CD14-positive monocyte (primary cell): ENCODE data around the gene NADK. TPM values are rescaled to one million over a fixed set of nuclear protein-coding genes. Genes with fewer than 3 reads are reported as not detected.

Source experiments
- DNase-seq, 3 donors: peaks; one replicate each; pipeline ENCODE4 v3.0.0-alpha.2; 2011 to 2022
- H2AFZ ChIP-seq: 2 replicates; pipeline ENCODE4 v1.6.0; 2012; ENCODE audit warnings: mild to moderate bottlenecking, low read depth, low read length, inconsistent platforms; ENCODE audit not compliant: insufficient read depth, poor library complexity, severe bottlenecking
- H3K27ac ChIP-seq, 2 donors: 1 replicate in 1 of 2; 2 replicates in 1 of 2; pipeline ENCODE4 v1.5.1; 2012 to 2013; ENCODE audit warnings: low read length in 2 of 2, control low read depth in 1 of 2, inconsistent platforms in 1 of 2, low read depth in 1 of 2, mild to moderate bottlenecking in 1 of 2
- H3K27me3 ChIP-seq, 2 donors: one replicate each; pipeline versions ENCODE4 v1.6.0 to v1.6.1; 2011 to 2013; ENCODE audit warnings: low read length in 2 of 2; ENCODE audit not compliant: control insufficient read depth in 2 of 2, insufficient read depth in 2 of 2
- H3K36me3 ChIP-seq, 2 donors: replicated peaks in 1 of 2; 1 replicate in 1 of 2; 2 replicates in 1 of 2; pipeline versions ENCODE4 v1.5.1 to v1.6.1; 2012 to 2013; ENCODE audit warnings: low read length in 2 of 2, control low read depth in 1 of 2, inconsistent platforms in 1 of 2, mild to moderate bottlenecking in 1 of 2; ENCODE audit not compliant: insufficient read depth in 2 of 2, control insufficient read depth in 1 of 2
- H3K4me1 ChIP-seq, 2 donors: 1 replicate in 1 of 2; 2 replicates in 1 of 2; pipeline versions ENCODE4 v1.5.1 to v1.6.1; 2012 to 2013; ENCODE audit warnings: low read length in 2 of 2, control low read depth in 1 of 2, inconsistent platforms in 1 of 2, mild to moderate bottlenecking in 1 of 2, moderate library complexity in 1 of 2; ENCODE audit not compliant: insufficient read depth in 2 of 2, control insufficient read depth in 1 of 2
- H3K4me2 ChIP-seq: replicated peaks from 2 replicates; pipeline ENCODE3; 2012; ENCODE audit warnings: low read length, moderate library complexity, mild to moderate bottlenecking; ENCODE audit not compliant: poor library complexity, severe bottlenecking; ENCODE audit errors: extremely low read depth
- H3K4me3 ChIP-seq, 3 experiments: fragments of 200-600 bp in 1 of 3; sonication (generic) in 1 of 3; replicated peaks in 1 of 3; 1 replicate in 2 of 3; 2 replicates in 1 of 3; pipeline ENCODE4 v1.5.1; 2011 to 2013; ENCODE audit warnings: low read length in 3 of 3, mild to moderate bottlenecking in 3 of 3, control low read depth in 2 of 3, low read depth in 2 of 3, inconsistent platforms in 1 of 3, moderate library complexity in 1 of 3
- H3K79me2 ChIP-seq: 2 replicates; pipeline ENCODE4 v1.6.0; 2012; ENCODE audit warnings: mild to moderate bottlenecking, control low read depth, inconsistent platforms, low read length, moderate library complexity; ENCODE audit not compliant: insufficient read depth
- H3K9ac ChIP-seq: 2 replicates; pipeline ENCODE4 v1.6.0; 2017; ENCODE audit warnings: low read length, mild to moderate bottlenecking; ENCODE audit not compliant: insufficient read depth, poor library complexity, severe bottlenecking
- H3K9me3 ChIP-seq, 2 donors: replicated peaks in 1 of 2; 1 replicate in 1 of 2; 2 replicates in 1 of 2; pipeline versions ENCODE4 v1.5.1 to v1.6.1; 2012 to 2013; ENCODE audit warnings: low read length in 2 of 2, control low read depth in 1 of 2; ENCODE audit not compliant: control insufficient read depth in 1 of 2, insufficient read depth in 1 of 2
- H4K20me1 ChIP-seq: 2 replicates; pipeline ENCODE4 v1.6.0; 2012; ENCODE audit warnings: mild to moderate bottlenecking, low read length, control low read depth, moderate library complexity; ENCODE audit not compliant: insufficient read depth
- H3K27ac Mint-ChIP-seq, 7 donors: one replicate each; pipeline ENCODE4 v1.8.0; 2020; ENCODE audit warnings: mild to moderate bottlenecking in 7 of 7, mixed read lengths in 7 of 7, moderate library complexity in 6 of 7, inconsistent platforms in 2 of 7
- H3K27me3 Mint-ChIP-seq, 3 donors: one replicate each; pipeline ENCODE4 v1.8.0; 2021 to 2022; ENCODE audit warnings: low read depth in 3 of 3, mild to moderate bottlenecking in 3 of 3, mixed read lengths in 3 of 3, moderate library complexity in 3 of 3, inconsistent platforms in 1 of 3
- H3K36me3 Mint-ChIP-seq, 2 donors: one replicate each; pipeline ENCODE4 v1.8.0; 2020; ENCODE audit warnings: mixed read lengths in 2 of 2, inconsistent platforms in 1 of 2, mild to moderate bottlenecking in 1 of 2
- H3K4me1 Mint-ChIP-seq: one replicate; pipeline ENCODE4 v1.8.0; 2020; ENCODE audit warnings: mild to moderate bottlenecking, mixed read lengths
- H3K4me3 Mint-ChIP-seq, 2 donors: one replicate each; pipeline ENCODE4 v1.8.0; 2020; ENCODE audit warnings: mild to moderate bottlenecking in 2 of 2, mixed read lengths in 2 of 2, moderate library complexity in 1 of 2
- H3K9me3 Mint-ChIP-seq, 7 donors: one replicate each; pipeline ENCODE4 v1.8.0; 2020 to 2022; ENCODE audit warnings: mixed read lengths in 7 of 7, mild to moderate bottlenecking in 6 of 7, moderate library complexity in 6 of 7, inconsistent platforms in 2 of 7
- CTCF ChIP-seq: fragments of 200-600 bp; IDR thresholded peaks from one replicate; pipeline ENCODE4 v1.8.0; 2022; ENCODE audit warnings: antibody characterized with exemption, mild to moderate bottlenecking
- WGBS: methylation state at CpG from one replicate; pipeline ENCODE4 v1.1.5; 2013; ENCODE audit warnings: missing lambda C conversion rate; ENCODE audit not compliant: insufficient coverage; 5-methylcytosine and 5-hydroxymethylcytosine counted together
- intact Hi-C, 2 donors: fragments of 100-400 bp; cut with micrococcal nuclease; formaldehyde crosslinking; loops; one replicate each; pipeline versions ENCODE4 v1.15.0 to v1.15.1; 2023
- polyA plus RNA-seq, 3 donors: library from polyadenylated mRNA; depleted of rRNA in 1 of 3; unstranded in 2 of 3; stranded (reverse) in 1 of 3; fragments of 300-500 nt in 2 of 3; fragments of >200 nt in 1 of 3; fragmentation: Illumina TruSeq in 2 of 3; gene quantifications; 1 replicate in 2 of 3; 2 replicates in 1 of 3; pipeline ENCODE4 v1.2.3, GENCODE V29; 2012 to 2021

The NADK gene
- polyA plus RNA-seq, 3 donors, result 175 to 425 (median 235) TPM

- intact Hi-C loops, result loop anchor here in 1 of 2 donors (5.0 kb wide), 1 partner anchor 146 kb away; no protein-coding TSS in a partner anchor
- Mint-ChIP-seq H3K36me3 (peaks cover 74 to 95% of the 10 kb centered on the region in 2 donors), H3K27me3 (peaks cover 0 to 2% (median 0%) of the 10 kb centered on the region in 3 donors), H3K4me3 (no peak overlapping the region), H3K4me1 (peaks cover 34% of the 10 kb centered on the region), H3K9me3 (no peaks in the 10 kb centered on the region), H3K27ac (peak overlapping the region in 5 of 7 donors; percentile 39 to 83 (median 70))
- H3K27ac ChIP-seq, result peak overlapping the region in 1 of 2 donors; percentile 38
- H3K27me3 ChIP-seq, result no peaks in the 10 kb centered on the region
- no peak overlapping the region for H3K4me3 ChIP-seq
- TF ChIP-seq CTCF, result no peak
- DNase-seq, result no peak
- peaks cover 29 to 37% of the 10 kb centered on the region in 2 donors for H3K4me1 ChIP-seq
- H4K20me1 ChIP-seq, result peaks cover 100% of the 10 kb centered on the region
- no peaks in the 10 kb centered on the region for H3K9me3 ChIP-seq
- no peak overlapping the region for H3K9ac ChIP-seq
- WGBS, result 97% methylated on average over 19 of the region's 23 CpGs
- peaks cover 85 to 92% of the 10 kb centered on the region in 2 donors for H3K36me3 ChIP-seq
- no peak overlapping the region for H3K4me2 ChIP-seq
- peaks cover 99% of the 10 kb centered on the region for H3K79me2 ChIP-seq
- no peak overlapping the region for H2AFZ ChIP-seq
These were observed 16.5 kb downstream of the NADK start for GRCh38 chr1:1761504-1762376.

GRCh38 chr1:1760715-1761114 lies 17.6 kb downstream of the NADK start:
- Mint-ChIP-seq H3K9me3 (no peaks in the 10 kb centered on the region), H3K36me3 (peaks cover 78 to 95% of the 10 kb centered on the region in 2 donors), H3K4me3 (no peak overlapping the region), H3K27ac (peak overlapping the region in 1 of 7 donors; percentile 16), H3K27me3 (peaks cover 0 to 3% (median 0%) of the 10 kb centered on the region in 3 donors), H3K4me1 (peaks cover 30% of the 10 kb centered on the region)
- no peak for DNase-seq
- H3K27me3 ChIP-seq, result no peaks in the 10 kb centered on the region
- no peak overlapping the region for H3K4me3 ChIP-seq
- H3K9me3 ChIP-seq, result no peaks in the 10 kb centered on the region
- peaks cover 89 to 95% of the 10 kb centered on the region in 2 donors for H3K36me3 ChIP-seq
- H3K27ac ChIP-seq, result no peak overlapping the region
- H3K4me2 ChIP-seq, result no peak overlapping the region
- H3K4me1 ChIP-seq, result peaks cover 22 to 28% of the 10 kb centered on the region in 2 donors
- H4K20me1 ChIP-seq, result peaks cover 100% of the 10 kb centered on the region
- no peak overlapping the region for H3K9ac ChIP-seq
- intact Hi-C loops, result loop anchor here in 1 of 2 donors (5.0 kb wide), 1 partner anchor 147 kb away; no protein-coding TSS in a partner anchor
- H2AFZ ChIP-seq, result no peak overlapping the region
- H3K79me2 ChIP-seq, result peaks cover 99% of the 10 kb centered on the region
- 94% methylated on average over 7 of the region's 10 CpGs for WGBS
- no peak for TF ChIP-seq CTCF
